GM19324 (cell line): ENCODE data around the gene UNC79.

ENCODE experiments used
- ATAC-seq: cut with Tn5 transposase; IDR thresholded peaks from one replicate; pipeline ENCODE4 v1.9.1; 2021; ENCODE audit warnings: mild to moderate bottlenecking, moderate library complexity; ENCODE audit not compliant: unreplicated experiment, low FRiP score

UNC79 gene

DNA sequence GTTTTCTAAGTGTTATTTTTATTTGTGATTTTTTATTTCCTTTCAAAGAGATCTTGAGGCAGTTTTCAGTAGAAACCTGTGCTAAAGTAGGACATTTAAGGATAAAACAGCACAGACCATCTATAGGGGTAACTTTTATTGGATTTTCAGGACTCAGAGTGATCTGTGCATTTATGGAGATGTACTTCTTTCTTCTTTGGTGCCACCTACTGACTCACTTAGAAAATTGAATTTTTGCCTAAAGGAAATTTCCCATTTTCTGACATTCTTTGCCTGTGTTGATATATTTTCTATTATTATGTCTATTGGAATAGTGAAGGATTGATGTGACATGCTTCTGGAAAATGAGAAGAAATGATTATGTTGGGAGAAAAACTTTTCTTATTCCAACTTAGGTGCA is 113.0 kb downstream of the UNC79 start:
- no peak for ATAC-seq

DNA sequence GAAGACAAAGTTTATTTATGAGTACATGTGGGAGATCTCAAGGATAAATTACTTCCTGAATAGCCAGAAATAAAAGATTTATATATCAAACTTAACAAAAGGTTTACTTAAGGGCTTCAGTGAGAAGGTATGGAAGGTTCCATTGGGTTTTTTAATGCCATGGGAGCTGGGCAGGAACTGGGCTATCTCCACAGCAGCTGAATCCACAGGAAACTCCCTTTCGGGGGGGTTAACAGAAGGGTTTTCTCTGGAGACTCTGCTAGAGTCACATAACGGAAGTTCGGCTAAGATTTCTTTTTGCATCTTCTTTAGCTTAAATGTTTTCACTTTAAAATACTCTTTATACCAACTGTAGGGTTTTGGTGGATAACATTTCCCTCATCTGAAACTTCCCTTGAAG is 113.5 kb downstream of the UNC79 start:
- no peak for ATAC-seq

DNA sequence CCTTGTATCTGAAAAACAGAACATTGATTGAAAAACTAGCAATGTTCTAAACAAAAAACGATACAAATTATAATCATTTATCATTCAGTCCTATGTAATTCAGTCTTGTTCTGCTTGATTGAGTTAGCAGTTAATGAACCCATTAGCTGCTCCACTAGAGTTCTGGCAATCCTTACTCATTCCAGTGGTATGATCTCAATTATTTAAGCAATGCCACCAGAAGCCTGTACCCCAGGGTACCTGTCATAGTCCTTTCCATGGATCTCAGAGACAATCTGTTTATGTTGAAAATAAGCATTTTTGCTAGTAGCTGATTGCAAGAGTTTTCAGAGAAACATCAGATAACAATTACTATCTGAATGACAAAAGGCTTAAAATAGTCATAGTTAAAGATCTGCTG is 115.9 kb downstream of the UNC79 start:
- ATAC-seq, result no peak

DNA sequence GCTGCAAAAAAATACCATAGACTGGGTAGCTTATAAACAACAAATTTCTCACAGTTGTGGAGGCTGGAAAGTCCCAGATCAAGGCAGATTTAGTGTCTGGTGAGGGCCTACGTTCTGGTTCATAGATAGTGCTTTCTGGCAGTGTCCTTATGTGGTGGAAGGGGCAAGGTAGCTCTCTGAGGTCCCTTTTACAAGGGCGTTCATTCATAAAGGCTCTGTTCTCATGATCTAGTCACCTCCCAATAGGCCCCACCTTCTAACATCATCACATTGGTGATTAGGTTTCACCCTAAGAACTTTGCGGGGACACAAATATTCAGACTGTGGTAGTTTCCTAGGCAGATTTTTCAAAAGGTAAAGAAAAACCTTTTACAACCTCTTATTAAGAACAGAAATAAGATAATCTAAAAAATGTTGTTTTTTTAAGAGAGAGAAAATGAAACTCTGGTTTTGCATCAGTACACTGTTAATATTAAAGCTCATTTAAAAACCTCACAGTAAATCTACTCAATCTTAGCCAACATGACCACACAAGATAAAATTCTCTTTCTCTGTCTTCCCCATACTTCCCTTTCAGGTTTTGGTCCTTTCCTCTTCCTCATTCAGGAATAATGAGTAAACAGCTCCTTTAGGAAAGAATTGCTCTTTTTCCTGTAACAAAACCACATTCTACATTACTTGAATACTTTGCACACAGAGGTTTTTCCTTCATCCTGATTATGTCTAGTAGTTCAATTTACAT is 117.5 kb downstream of the UNC79 start:
- peak; percentile 76 for ATAC-seq

DNA sequence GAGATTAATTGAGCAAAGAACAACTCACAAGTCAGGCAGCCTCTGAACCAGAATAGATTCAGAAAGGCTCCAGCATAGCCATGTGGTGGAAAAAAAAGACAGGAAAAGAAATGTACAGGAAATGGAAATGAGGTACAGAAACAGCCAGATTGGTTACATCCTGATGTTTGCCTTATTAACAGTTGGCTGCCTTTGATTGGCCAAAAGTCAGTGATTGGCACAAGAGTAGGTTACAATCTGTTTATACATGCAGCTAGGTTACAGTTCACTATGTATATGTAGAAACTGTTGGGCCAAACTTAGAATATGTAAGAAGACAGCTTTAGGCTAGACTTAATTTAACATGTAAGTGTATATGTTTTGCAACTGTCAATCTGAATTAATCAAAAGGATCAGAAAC is 118.9 kb downstream of the UNC79 start:
- ATAC-seq, result no peak

DNA sequence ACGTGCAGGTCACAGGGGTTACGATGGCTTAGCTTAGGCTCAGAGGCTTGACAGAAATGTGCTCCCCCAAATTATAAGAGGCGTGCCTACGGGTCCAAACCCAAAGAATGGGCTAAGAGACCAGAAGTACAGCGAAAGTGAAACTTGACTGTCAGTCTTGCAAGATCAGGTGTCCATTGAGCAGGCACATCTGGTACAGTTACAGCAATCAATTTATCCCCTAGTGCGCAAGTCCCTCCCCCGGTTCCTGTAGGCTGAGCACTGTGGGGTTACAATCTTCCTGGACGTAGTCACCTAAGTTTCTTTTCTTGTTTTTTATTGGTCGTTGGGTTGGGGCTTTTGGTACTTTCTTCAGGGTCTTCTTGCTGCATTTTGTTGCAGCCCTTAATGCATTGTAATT is 134.2 kb downstream of the UNC79 start:
- ATAC-seq, result no peak

DNA sequence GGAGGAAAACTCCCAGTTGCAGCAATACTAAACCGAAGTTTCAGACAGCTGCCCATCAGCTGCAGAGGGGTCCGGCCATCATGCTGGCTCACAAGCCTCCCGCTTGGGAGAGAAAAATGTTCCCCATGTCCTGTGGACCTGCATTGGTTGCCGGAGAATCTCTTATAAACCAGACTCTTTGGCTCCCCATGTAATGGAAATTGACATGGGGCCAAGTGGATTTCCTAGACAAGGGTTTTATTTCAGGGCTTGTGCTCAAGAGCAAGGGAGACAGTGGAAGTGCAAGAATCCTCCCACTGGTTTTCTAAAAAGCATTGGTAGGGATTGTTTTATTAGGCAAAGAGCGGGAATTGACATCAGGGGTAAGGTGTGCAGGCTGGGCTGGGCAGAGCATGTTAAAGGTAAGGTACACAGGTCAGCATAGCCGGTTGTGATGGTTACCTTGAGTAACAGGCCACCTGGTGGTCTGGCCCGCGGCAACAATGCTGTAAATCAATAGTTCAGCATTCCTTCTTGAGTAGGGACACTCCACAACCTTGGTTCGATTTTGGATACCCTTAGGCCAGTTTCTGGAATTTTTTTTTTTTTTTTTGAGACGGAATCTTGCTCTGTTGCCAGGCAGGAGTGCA is 135.4 kb downstream of the UNC79 start:
- ATAC-seq, result no peak

DNA sequence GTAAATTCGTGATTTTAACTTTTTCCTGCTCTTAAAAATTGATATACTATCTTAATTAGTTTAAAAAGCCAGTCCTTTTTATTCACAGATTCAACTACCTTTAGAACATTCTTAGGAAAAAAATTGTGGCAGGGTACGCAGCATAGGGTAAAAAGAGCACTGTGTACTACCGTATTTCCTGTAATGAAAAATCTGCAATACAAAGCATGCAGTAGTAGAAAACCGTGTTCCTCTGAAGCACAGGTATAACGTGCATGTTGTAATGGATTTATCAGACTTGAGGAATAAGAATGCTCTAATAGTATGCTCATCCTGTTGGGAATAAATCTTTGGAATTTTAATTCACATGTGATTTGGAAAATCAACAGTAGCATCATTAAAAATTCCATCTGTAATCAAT is 140.5 kb downstream of the UNC79 start:
- ATAC-seq, result no peak

DNA sequence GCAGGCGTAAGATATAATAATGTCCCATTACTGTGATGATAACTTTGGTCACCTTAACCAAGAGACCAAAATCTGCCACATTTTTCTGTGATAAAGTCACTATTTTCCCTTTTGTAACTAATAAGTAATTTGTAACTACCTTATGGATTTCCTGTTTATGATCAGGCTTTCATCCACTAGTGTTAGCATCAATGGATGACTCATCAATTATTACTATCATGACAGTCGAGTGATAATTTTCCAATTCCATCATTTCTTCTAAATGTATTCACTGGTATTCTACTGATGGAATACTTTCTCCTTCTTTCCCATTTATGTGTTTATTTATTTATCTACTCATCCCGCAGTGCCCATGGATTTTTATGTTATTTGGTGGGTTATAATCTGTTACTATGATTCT is 148.4 kb downstream of the UNC79 start:
- ATAC-seq, result no peak

DNA sequence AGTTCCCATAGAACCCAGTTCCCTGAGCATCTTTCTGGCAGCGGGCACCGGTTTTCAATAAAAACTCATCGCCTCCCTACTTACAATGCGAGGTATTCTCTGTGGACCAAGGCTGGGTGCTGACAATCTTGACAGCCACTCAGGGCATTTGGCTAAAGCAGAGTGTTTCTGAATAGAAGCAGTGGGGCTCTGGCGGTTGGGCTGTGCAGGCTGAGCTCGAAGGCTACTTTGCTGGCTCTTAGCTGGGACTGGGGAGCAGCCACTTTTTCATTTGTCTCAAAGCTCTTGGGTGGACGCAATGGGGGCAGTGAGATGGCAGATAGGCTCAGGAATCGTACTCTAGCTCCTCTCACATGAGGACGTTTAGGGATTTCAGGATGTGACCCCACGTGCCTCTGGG is 151.8 kb downstream of the UNC79 start:
- no peak for ATAC-seq

DNA sequence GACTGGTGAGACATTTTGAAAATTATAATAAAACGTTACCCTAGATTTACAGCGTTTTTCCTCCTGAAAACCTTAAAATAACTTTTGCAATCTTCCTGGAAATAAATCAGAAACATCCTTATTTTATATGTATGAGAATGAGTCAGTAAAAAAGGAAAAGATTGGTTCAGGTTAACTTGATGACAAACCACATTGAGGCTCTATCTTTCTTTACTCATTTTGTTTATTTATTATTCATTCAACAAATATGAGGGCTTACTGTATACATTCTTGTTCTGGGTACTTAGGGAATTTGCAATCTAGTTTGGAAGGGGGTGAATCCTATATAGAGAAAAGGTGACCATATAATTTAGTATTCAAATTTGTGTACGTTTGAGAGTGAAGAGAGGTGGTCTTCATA is 156.6 kb downstream of the UNC79 start:
- no peak for ATAC-seq

DNA sequence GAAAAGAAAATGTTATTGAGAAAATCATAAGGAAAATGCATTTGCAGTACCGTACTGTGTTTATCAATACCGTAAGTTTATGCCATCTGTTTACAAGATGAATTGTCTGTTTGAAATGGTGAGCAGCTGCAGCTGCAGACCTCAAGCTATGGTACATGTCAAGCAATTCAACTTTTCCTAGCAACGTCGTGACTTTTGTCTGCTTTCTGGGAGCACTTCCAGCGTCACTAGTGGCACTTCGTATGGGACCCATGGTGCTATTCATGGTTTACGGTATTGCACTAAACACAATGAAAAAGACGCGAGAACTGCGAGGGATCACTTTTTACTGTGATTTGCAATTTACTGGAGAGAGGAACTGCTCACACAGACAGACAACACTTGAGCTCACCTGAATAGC is 160.8 kb downstream of the UNC79 start:
- ATAC-seq, result no peak

DNA sequence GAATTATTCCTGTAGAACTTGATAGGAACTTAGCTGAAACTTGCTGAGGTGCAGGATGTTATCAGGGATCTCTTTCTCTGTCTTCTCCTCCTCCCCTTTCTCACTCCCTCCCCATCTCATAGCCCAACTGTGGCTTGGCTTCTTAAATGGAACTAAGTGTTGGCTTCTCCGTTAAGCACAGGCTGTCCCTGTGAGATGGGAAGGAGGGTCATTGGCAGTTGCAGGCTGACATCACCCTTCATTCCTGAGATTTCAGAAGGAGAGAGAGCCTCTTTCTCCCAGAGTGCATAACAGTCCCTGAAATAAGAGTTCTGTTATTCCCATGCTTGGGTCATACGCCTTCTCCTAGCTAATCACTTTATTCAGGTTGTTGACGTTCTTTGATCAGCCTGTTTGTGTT is 162.0 kb downstream of the UNC79 start:
- ATAC-seq, result no peak

DNA sequence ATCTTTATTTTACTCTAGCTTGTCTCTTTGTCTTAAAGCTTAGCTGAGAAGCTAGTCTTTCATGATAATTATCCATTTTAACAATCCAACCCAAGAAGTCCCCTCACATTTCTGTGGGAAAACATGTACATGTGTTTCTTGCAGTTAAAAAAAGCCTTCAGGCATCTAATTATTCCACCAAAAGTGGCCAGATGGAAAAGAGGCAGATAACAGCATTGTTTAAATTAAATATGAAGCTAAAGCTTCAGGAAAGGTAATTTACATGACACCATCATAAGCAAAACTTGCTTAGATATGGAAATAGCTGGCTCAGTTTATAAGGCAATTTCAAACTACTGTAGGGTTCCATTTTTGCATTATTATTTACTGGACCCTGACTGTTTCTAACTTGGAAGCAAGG is 175.4 kb downstream of the UNC79 start:
- no peak for ATAC-seq

DNA sequence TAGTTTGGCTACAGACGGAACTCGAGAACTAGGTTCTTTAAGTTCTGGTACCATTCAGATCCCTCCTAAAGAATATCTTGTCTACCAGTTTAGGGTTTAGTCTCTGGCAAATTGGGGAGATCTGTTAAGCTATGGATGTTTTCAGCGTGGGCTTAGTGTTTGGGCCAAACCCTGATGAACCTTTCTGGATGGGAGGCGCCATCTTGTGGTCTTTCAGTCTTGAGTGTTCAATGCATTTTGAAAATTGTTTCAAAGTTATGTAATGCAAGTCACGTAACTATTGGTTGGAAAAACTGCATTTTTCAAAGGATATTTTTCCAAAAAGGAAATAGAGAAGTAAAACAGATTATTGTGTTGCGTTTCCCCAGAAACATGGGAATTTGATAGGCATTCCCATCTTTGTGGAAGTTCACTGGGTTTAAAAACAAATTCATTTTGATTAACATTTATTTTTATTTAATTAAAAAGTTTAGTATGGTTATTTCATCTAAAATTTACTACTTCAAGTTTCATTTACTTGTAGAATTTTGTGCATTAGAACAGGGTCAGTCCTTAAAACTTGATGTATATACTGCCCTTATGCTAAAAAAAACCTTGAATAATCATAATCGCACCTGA is 188.5 kb downstream of the UNC79 start:
- no peak for ATAC-seq

DNA sequence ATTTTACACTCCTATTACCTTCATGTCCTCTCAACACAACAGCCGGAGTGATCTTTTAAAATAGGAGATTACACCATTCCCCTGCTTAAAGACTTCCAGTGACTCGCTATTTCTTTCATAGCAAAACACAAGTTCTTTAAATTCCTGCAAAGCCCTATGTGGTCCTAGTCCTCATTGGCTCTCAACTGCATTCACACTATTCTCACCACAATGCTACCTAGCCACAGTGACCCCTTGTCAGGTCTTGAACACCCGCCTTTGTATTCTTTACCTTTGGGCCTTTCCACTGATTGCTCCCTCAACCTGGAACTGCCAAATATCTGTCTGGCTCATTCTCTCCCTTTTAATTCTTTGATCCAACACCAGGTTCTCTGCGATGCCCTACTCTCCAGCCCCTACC is 197.3 kb downstream of the UNC79 start:
- no peak for ATAC-seq

DNA sequence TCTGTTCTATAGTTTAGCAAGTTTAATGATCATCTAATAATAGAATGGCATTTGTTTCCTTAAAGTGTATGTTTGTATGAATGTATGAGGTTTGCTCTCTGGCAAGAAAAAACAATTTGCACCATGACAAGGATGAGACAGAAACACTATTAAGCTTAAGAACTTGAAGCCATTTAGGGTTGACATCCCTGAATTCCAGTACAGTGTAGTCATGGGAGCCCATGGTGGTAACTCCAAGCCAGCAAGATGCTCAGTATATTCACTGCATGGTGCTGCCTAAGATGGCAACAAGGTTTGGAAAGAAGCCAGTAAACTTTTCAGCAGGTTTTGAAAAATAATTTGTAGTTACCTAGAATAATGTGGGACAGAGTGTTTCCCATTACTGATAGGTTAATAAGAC is 198.9 kb downstream of the UNC79 start:
- ATAC-seq, result no peak

DNA sequence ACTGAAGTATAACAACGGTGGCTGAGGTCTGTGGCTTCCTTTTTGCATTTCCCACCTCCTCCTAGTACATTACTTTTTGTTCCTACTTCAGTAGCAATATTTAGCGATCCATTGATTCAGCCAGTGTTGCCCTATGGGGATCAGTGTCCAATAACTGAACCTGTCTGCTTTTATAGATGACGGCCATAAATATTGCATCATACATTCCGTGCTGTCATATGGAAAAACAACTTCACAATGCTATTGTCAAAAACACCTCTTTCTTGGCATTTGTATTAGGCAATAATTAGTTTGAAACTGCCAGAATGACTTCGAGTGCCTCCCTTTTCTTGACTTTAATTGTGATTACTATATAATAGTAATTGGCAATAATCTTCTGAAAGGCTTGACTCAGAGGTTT is 208.1 kb downstream of the UNC79 start:
- ATAC-seq, result no peak

DNA sequence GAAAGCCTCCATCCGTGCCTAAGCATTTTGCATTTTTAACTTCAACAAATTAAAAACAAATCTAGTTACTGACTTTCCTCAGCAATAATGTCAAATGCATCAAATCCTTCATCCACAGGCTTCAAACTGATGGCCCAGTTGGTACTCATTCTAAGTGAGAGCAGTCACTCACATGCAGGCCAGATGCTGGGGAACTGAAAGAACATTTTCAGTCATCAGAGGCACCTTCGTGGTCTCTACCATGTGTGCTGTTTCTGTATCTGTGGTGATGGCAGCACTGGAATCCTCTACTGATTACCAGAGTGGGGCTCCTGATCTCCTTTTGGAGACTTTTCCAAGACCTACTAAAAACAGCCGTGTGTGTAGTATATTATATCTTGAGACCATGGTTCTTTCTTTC is 212.4 kb downstream of the UNC79 start:
- no peak for ATAC-seq

DNA sequence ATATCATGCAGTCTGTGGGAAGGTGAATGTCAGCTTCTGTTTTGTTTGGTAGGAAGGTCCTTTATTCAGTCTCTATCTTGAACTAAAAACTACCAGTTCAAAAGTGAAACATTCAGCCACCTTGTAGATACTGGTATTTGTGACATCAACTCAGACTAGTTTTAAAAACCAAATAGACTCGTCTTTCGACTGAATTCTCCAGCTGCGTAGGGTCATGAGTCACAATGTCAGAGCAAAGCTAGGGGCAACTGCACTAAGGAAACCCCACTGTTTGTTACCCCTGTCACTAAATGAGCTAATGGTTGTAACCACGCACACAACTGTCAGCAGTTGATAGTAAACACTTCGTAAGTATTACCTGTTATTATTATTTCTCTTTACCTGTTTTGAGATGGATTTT is 212.9 kb downstream of the UNC79 start:
- no peak for ATAC-seq

DNA sequence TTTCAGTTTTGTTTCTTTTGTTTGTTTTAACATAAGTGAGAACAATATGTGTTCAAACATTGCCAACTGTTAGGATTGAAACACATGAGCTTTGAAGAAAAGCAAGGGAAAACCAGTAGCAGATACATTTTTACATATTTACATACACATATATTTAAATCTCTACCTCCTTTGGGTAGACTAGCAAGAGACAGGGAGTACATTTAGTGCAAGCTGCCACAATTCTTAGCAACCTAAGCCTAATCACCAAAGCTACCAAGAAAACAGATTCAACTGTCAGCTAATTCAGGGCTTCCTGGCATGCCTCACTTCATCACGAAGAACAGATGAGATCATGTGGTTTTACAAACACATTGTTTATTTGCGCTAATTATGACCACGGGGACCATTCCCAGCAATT is 214.5 kb downstream of the UNC79 start:
- no peak for ATAC-seq
